Hepatocyte (in vitro differentiated cells): ENCODE measurements around the gene CACNA1C. TPM values are rescaled to one million over a fixed set of nuclear protein-coding genes. Genes with fewer than 3 reads are reported as not detected.

Experiments
- DNase-seq: peaks from one replicate; pipeline ENCODE4 v3.0.0-alpha.2; 2016; ENCODE audit warnings: low spot score
- H2AFZ ChIP-seq: fragments of 200-600 bp; sonication (generic); 2 replicates; pipeline ENCODE4 v1.6.0; 2016; ENCODE audit warnings: antibody characterized with exemption, mild to moderate bottlenecking
- H3K27ac ChIP-seq: fragments of 200-600 bp; sonication (generic); 2 replicates; pipeline ENCODE4 v1.5.1; 2016; ENCODE audit warnings: mild to moderate bottlenecking
- H3K27me3 ChIP-seq: fragments of 200-600 bp; sonication (generic); 2 replicates; pipeline ENCODE4 v1.6.1; 2016
- H3K36me3 ChIP-seq: fragments of 200-600 bp; sonication (generic); replicated peaks from 2 replicates; pipeline ENCODE4 v1.5.1; 2016; ENCODE audit warnings: low read depth; ENCODE audit not compliant: insufficient read depth
- H3K4me1 ChIP-seq: fragments of 200-600 bp; sonication (generic); 2 replicates; pipeline ENCODE4 v1.5.1; 2016; ENCODE audit warnings: mild to moderate bottlenecking, moderate library complexity; ENCODE audit not compliant: insufficient read depth
- H3K4me2 ChIP-seq: fragments of 200-600 bp; sonication (generic); 2 replicates; pipeline ENCODE4 v1.6.0; 2016
- H3K4me3 ChIP-seq: fragments of 200-600 bp; sonication (generic); 2 replicates; pipeline ENCODE4 v1.5.1; 2016; ENCODE audit warnings: mild to moderate bottlenecking
- H3K79me2 ChIP-seq: fragments of 200-600 bp; sonication (generic); 2 replicates; pipeline ENCODE4 v1.6.0; 2017; ENCODE audit warnings: mild to moderate bottlenecking
- H3K9me2 ChIP-seq: fragments of 200-600 bp; sonication (generic); replicated peaks from 2 replicates; pipeline ENCODE4 v1.6.0; 2017; ENCODE audit warnings: mild to moderate bottlenecking; ENCODE audit not compliant: insufficient read depth
- H3K9me3 ChIP-seq: fragments of 200-600 bp; sonication (generic); 2 replicates; pipeline ENCODE4 v1.5.1; 2016; ENCODE audit warnings: low read depth, mild to moderate bottlenecking
- H4K20me1 ChIP-seq: fragments of 200-600 bp; sonication (generic); 2 replicates; pipeline ENCODE4 v1.6.0; 2016; ENCODE audit warnings: mild to moderate bottlenecking; ENCODE audit not compliant: insufficient read depth, poor library complexity, severe bottlenecking
- EZH2 ChIP-seq: fragments of 200-600 bp; sonication (generic); IDR thresholded peaks from 2 replicates; pipeline ENCODE4 v1.6.1; 2016; ENCODE audit warnings: antibody characterized with exemption, mild to moderate bottlenecking, borderline replicate concordance
- EZH2phosphoT487 ChIP-seq: fragments of 200-600 bp; sonication (generic); IDR thresholded peaks from one replicate; pipeline ENCODE4 v1.6.1; 2018; ENCODE audit warnings: antibody characterized with exemption, mild to moderate bottlenecking, low read depth, moderate library complexity; ENCODE audit not compliant: unreplicated experiment, severe bottlenecking
- WGBS: methylation state at CpG from one replicate; pipeline ENCODE4 v1.1.6; 2016; ENCODE audit warnings: low lambda C conversion rate; ENCODE audit errors: missing lambda C conversion rate; 5-methylcytosine and 5-hydroxymethylcytosine counted together
- polyA plus RNA-seq: library from polyadenylated mRNA; unstranded; fragments of >200 nt; fragmentation: Nextera tagmentation; extraction: Ambion mirVana; gene quantifications from 2 replicates; pipeline ENCODE4 v1.2.1, GENCODE V29; 2016
- total RNA-seq: library from RNA; depleted of rRNA; stranded (reverse); fragments of >200 nt; gene quantifications from 2 replicates; pipeline ENCODE4 v1.2.3, GENCODE V29; 2014
- TF ChIP-seq, protein P1 (sequence below): fragments of 200-600 bp; sonication (generic); IDR thresholded peaks from 2 replicates; pipeline ENCODE4 v1.5.1; 2016; ENCODE audit warnings: antibody characterized with exemption, mild to moderate bottlenecking; ENCODE audit not compliant: poor library complexity

Gene CACNA1C
- total and polyA plus RNA-seq, 2 experiments from 2014 or later = 3.2 to 4.0 TPM

DNA sequence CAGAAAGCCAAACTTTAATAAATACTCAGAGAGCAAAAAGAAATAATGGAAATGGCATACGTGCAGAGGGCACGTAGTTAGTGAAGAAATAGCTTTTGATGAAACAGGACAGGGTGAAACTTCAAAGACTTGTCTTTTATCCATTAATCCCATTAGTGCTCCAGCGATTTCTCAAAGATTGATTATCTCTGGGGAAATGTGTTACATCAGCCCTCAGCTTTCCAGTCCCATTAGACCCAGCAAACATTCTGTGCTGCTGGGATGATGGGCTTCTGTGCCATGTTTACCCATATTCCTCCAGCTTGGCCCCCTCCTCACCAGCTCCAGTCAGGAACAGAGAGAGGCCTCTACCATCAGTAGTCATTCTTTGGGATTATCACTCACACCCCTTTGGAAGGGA, 113.1 kb downstream of the CACNA1C start:
- Histone ChIP-seq H3K79me2 (no peaks in the 10 kb centered on the region), H3K4me1 (peaks cover 12% of the 10 kb centered on the region), H2AFZ (no peak overlapping the region), H3K27me3 (no peaks in the 10 kb centered on the region), H3K9me3 (peaks cover 6% of the 10 kb centered on the region), H3K4me2 (no peak overlapping the region), H3K36me3 (no peaks in the 10 kb centered on the region), H4K20me1 (no peaks in the 10 kb centered on the region), H3K27ac (no peak overlapping the region), H3K9me2 (no peaks in the 10 kb centered on the region), H3K4me3 (no peak overlapping the region)
- TF ChIP-seq, protein P1, sequence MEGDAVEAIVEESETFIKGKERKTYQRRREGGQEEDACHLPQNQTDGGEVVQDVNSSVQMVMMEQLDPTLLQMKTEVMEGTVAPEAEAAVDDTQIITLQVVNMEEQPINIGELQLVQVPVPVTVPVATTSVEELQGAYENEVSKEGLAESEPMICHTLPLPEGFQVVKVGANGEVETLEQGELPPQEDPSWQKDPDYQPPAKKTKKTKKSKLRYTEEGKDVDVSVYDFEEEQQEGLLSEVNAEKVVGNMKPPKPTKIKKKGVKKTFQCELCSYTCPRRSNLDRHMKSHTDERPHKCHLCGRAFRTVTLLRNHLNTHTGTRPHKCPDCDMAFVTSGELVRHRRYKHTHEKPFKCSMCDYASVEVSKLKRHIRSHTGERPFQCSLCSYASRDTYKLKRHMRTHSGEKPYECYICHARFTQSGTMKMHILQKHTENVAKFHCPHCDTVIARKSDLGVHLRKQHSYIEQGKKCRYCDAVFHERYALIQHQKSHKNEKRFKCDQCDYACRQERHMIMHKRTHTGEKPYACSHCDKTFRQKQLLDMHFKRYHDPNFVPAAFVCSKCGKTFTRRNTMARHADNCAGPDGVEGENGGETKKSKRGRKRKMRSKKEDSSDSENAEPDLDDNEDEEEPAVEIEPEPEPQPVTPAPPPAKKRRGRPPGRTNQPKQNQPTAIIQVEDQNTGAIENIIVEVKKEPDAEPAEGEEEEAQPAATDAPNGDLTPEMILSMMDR = no peak
- TF ChIP-seq EZH2phosphoT487 = no peak
- no peak for TF ChIP-seq EZH2
- DNase-seq = no peak
- 51% methylated on average over 3 of the region's 3 CpGs for WGBS

DNA sequence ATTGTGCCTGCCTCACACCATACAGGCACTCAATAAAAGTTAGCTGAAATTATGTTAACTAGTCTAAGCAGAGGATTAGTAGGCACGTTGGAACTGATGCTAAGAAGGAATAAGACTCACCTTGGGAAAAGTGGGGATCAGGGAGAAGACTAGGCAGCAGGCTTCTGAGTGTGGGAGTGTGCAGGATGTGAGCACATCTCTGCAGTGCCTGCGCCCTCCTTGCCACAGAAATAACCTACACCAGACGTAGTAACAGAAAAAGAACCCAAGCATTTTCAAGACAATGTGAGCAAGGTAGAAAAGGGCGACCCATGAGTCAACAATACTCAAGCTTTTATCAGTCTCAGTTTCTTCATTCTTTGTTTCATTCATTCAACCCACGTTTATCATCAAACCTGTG, 113.9 kb downstream of the CACNA1C start:
- H3K9me3 ChIP-seq = peaks cover 6% of the 10 kb centered on the region
- H4K20me1 ChIP-seq = no peaks in the 10 kb centered on the region
- H3K4me3 ChIP-seq = no peak overlapping the region
- no peak overlapping the region for H2AFZ ChIP-seq
- TF ChIP-seq EZH2 (no peak), EZH2phosphoT487 (no peak)
- TF ChIP-seq, protein P1 = no peak
- WGBS = 74% methylated on average over 5 of the region's 5 CpGs
- H3K27ac ChIP-seq = no peak overlapping the region
- H3K4me2 ChIP-seq = no peak overlapping the region
- H3K27me3 ChIP-seq = no peaks in the 10 kb centered on the region
- no peak for DNase-seq
- no peaks in the 10 kb centered on the region for H3K9me2 ChIP-seq
- no peaks in the 10 kb centered on the region for H3K36me3 ChIP-seq
- no peaks in the 10 kb centered on the region for H3K79me2 ChIP-seq
- peaks cover 12% of the 10 kb centered on the region for H3K4me1 ChIP-seq

- Histone ChIP-seq H3K9me3 (peaks cover 6% of the 10 kb centered on the region), H3K36me3 (no peaks in the 10 kb centered on the region), H3K79me2 (no peaks in the 10 kb centered on the region), H3K4me3 (no peak overlapping the region), H3K27ac (no peak overlapping the region), H3K27me3 (no peaks in the 10 kb centered on the region), H2AFZ (no peak overlapping the region), H3K4me1 (peaks cover 13% of the 10 kb centered on the region), H3K4me2 (no peak overlapping the region), H4K20me1 (no peaks in the 10 kb centered on the region), H3K9me2 (no peaks in the 10 kb centered on the region)
- no peak for DNase-seq
- TF ChIP-seq EZH2phosphoT487 (no peak), EZH2 (no peak)
- TF ChIP-seq, protein P1 = no peak
These were observed 114.4 kb downstream of the CACNA1C start for GRCh38 chr12:2167231-2167630.

DNA sequence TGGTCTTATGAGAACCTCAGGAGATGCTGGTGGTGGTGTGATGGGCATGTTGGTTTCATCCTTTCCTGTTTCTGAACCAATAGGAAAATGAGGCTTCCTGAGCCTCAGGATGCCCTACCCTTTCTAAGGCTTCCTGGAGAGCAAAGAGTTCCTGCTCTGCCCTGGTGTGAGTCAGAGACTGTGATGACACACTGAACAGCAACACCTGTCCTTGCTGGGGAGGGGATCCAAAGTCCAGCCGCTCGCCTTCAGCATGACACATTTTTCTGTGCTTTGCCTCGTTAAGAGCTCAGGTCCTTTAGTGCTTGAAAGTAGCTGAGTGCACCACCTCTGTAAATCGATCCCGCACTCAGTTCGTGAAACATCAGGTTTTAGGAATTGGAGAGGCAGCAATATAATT, 116.0 kb downstream of the CACNA1C start:
- WGBS = 55% methylated on average over 6 of the region's 6 CpGs
- DNase-seq = peak; percentile 86
- TF ChIP-seq EZH2 (no peak), EZH2phosphoT487 (no peak)
- TF ChIP-seq, protein P1 = no peak
- peak overlapping the region; percentile 90 for H3K27ac ChIP-seq
- no peaks in the 10 kb centered on the region for H3K9me2 ChIP-seq
- H3K4me1 ChIP-seq = peaks cover 21% of the 10 kb centered on the region
- no peaks in the 10 kb centered on the region for H4K20me1 ChIP-seq
- H3K4me3 ChIP-seq = no peak overlapping the region
- H3K79me2 ChIP-seq = no peaks in the 10 kb centered on the region
- H3K27me3 ChIP-seq = no peaks in the 10 kb centered on the region
- H3K4me2 ChIP-seq = no peak overlapping the region
- no peaks in the 10 kb centered on the region for H3K36me3 ChIP-seq
- peaks cover 6% of the 10 kb centered on the region for H3K9me3 ChIP-seq
- H2AFZ ChIP-seq = no peak overlapping the region
